ENCODE measurements around the gene UBE2J2.
"Not testable (repeated sequence)": the region's sequence is repeated elsewhere in the genome, so short reads cannot be mapped to it uniquely, and the experiment has no call there.

Gene UBE2J2

GRCh38 chr1:1253972-1254666 lies 19.5 kb downstream of the UBE2J2 start:
- TF ChIP-seq EZH2phosphoT487 (IDR thresholded peaks at IDR 0.05; ENCODE audit: low read depth) (no peak), CTCF (IDR thresholded peaks at IDR 0.05; ENCODE audit: low read depth, low read length) (no peak)
- Histone ChIP-seq H3K27ac (ENCODE audit: low read length) (no peak overlapping the region), H3K9me3 (ENCODE audit: insufficient read depth, low read length) (no peaks in the 10 kb centered on the region), H2AFZ (ENCODE audit: low read depth, low read length) (no peak overlapping the region), H3K4me1 (ENCODE audit: low read length) (peaks cover 16% of the 10 kb centered on the region), H3K79me2 (ENCODE audit: low read length) (peaks cover 9% of the 10 kb centered on the region; the same call in 1 of the 2 replicates), H3K36me3 (replicated peaks; ENCODE audit: low read depth, low read length) (peaks cover 27% of the 10 kb centered on the region), H3K27me3 (ENCODE audit: low read depth, low read length) (no peaks in the 10 kb centered on the region), H3K4me3 (ENCODE audit: low read length) (no peak overlapping the region), H4K20me1 (ENCODE audit: insufficient read depth, low read length) (peaks cover 8% of the 10 kb centered on the region; the same call in 1 of the 2 replicates), H3K9ac (ENCODE audit: low read length) (no peak overlapping the region), H3K4me2 (ENCODE audit: low read length) (no peak overlapping the region)

GRCh38 chr1:1253314-1253713 lies 20.3 kb downstream of the UBE2J2 start:
- Histone ChIP-seq H3K9me3 (ENCODE audit: insufficient read depth, low read length) (no peaks in the 10 kb centered on the region), H3K4me1 (ENCODE audit: low read length) (peaks cover 16% of the 10 kb centered on the region), H3K4me2 (ENCODE audit: low read length) (no peak overlapping the region), H3K79me2 (ENCODE audit: low read length) (0 out of 2 replicates have a peak, but pooled peaks cover under 1% of the 10 kb centered on the region), H4K20me1 (ENCODE audit: insufficient read depth, low read length) (0 out of 2 replicates have a peak, but pooled peaks cover 6% of the 10 kb centered on the region), H3K36me3 (replicated peaks; ENCODE audit: low read depth, low read length) (peaks cover 21% of the 10 kb centered on the region), H3K27me3 (ENCODE audit: low read depth, low read length) (no peaks in the 10 kb centered on the region), H3K9ac (ENCODE audit: low read length) (no peak overlapping the region), H2AFZ (ENCODE audit: low read depth, low read length) (no peak overlapping the region), H3K27ac (ENCODE audit: low read length) (no peak overlapping the region), H3K4me3 (ENCODE audit: low read length) (no peak overlapping the region)
- TF ChIP-seq CTCF (IDR thresholded peaks at IDR 0.05; ENCODE audit: low read depth, low read length) (no peak), EZH2phosphoT487 (IDR thresholded peaks at IDR 0.05; ENCODE audit: low read depth) (no peak)

GRCh38 chr1:1250786-1251284 lies 22.8 kb downstream of the UBE2J2 start:
- Histone ChIP-seq H2AFZ (ENCODE audit: low read depth, low read length) (no peak overlapping the region), H3K4me2 (ENCODE audit: low read length) (peak overlapping the region; percentile 33; the same call in 1 of the 2 replicates)

GRCh38 chr1:1248009-1248913 lies 25.4 kb downstream of the UBE2J2 start:
- H3K27ac ChIP-seq (ENCODE audit: low read length); H4K20me1 ChIP-seq (ENCODE audit: insufficient read depth, low read length); H2AFZ ChIP-seq (ENCODE audit: low read depth, low read length): not testable (repeated sequence)

More at GRCh38 chr1:1250786-1251284, 22.8 kb downstream of the UBE2J2 start:
- Histone ChIP-seq H3K27ac (ENCODE audit: low read length) (peak overlapping the region; percentile 59), H3K4me3 (ENCODE audit: low read length) (no peak overlapping the region), H3K27me3 (ENCODE audit: low read depth, low read length) (no peaks in the 10 kb centered on the region), H4K20me1 (ENCODE audit: insufficient read depth, low read length) (0 out of 2 replicates have a peak, but pooled peaks cover 6% of the 10 kb centered on the region), H3K36me3 (replicated peaks; ENCODE audit: low read depth, low read length) (peaks cover 12% of the 10 kb centered on the region), H3K79me2 (ENCODE audit: low read length) (no peaks in the 10 kb centered on the region), H3K4me1 (ENCODE audit: low read length) (peaks cover 16% of the 10 kb centered on the region), H3K9ac (ENCODE audit: low read length) (peak overlapping the region; percentile 19; the same call in 1 of the 2 replicates), H3K9me3 (ENCODE audit: insufficient read depth, low read length) (no peaks in the 10 kb centered on the region)
- TF ChIP-seq EZH2phosphoT487 (IDR thresholded peaks at IDR 0.05; ENCODE audit: low read depth) (no peak), CTCF (IDR thresholded peaks at IDR 0.05; ENCODE audit: low read depth, low read length) (no peak)

More at GRCh38 chr1:1248009-1248913, 25.4 kb downstream of the UBE2J2 start:
- H3K36me3 ChIP-seq (replicated peaks; ENCODE audit: low read depth, low read length); H3K4me3 ChIP-seq (ENCODE audit: low read length); H3K27me3 ChIP-seq (ENCODE audit: low read depth, low read length); H3K9me3 ChIP-seq (ENCODE audit: insufficient read depth, low read length); H3K9ac ChIP-seq (ENCODE audit: low read length); H3K4me2 ChIP-seq (ENCODE audit: low read length); H3K79me2 ChIP-seq (ENCODE audit: low read length): not testable (repeated sequence)
- peaks cover 16% of the 10 kb centered on the region for H3K4me1 ChIP-seq (ENCODE audit: low read length)

Data from OCI-LY3 (cell line).